Adrenal gland (tissue), 5 donors: ENCODE data around the gene RPS15A.
"Not testable (repeated sequence)": the region's sequence is repeated elsewhere in the genome, so short reads cannot be mapped to it uniquely, and the experiment has no call there.

Source experiments
- POLR2A ChIP-seq, 2 donors: fragments of 450-650 bp; IDR thresholded peaks; one replicate each; pipeline ENCODE4 v1.6.1; 2017; ENCODE audit warnings: antibody characterized with exemption in 2 of 2, mild to moderate bottlenecking in 2 of 2, moderate library complexity in 1 of 2
- TF ChIP-seq, protein P1 (sequence below), 6 experiments: fragments of 450-650 bp in 4 of 6; fragments of 200-600 bp in 2 of 6; sonication (generic) in 1 of 6; IDR thresholded peaks; 1 replicate in 5 of 6; 2 replicates in 1 of 6; pipeline versions ENCODE4 v1.5.1 to v1.8.0; 2016 to 2021; ENCODE audit warnings: antibody characterized with exemption in 6 of 6, mild to moderate bottlenecking in 2 of 6, moderate library complexity in 1 of 6
- donor health status: DM: no; HTN: no; CAD: no.

DNA sequence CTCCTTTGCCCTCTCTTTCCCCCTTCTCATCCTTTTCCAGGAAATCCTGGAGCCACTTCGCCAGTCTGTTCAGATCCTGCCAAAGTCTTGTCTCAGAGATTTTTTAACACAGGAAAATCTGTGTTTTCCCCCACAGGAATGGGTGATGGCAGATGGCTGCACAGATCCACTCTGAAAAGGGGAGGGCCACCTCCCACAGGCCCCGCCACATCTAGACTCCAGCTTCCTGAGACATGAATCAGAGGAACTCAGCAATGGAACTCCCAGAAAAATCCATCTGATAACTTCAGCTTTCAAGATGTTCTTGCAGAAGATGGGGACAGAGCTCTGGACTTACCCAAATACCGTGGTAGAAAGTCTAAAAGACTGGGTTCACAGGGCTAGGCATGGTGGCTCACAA lies 50.1 kb downstream of the RPS15A start:
- TF ChIP-seq POLR2A (IDR thresholded peaks at IDR 0.05): not testable (repeated sequence)
- TF ChIP-seq, protein P1, sequence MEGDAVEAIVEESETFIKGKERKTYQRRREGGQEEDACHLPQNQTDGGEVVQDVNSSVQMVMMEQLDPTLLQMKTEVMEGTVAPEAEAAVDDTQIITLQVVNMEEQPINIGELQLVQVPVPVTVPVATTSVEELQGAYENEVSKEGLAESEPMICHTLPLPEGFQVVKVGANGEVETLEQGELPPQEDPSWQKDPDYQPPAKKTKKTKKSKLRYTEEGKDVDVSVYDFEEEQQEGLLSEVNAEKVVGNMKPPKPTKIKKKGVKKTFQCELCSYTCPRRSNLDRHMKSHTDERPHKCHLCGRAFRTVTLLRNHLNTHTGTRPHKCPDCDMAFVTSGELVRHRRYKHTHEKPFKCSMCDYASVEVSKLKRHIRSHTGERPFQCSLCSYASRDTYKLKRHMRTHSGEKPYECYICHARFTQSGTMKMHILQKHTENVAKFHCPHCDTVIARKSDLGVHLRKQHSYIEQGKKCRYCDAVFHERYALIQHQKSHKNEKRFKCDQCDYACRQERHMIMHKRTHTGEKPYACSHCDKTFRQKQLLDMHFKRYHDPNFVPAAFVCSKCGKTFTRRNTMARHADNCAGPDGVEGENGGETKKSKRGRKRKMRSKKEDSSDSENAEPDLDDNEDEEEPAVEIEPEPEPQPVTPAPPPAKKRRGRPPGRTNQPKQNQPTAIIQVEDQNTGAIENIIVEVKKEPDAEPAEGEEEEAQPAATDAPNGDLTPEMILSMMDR (IDR thresholded peaks at IDR 0.05): not testable (repeated sequence)
